ENCODE measurements around the gene ADAMTS7.
"Not testable (repeated sequence)": the region's sequence is repeated elsewhere in the genome, so short reads cannot be mapped to it uniquely, and the experiment has no call there.

DNA sequence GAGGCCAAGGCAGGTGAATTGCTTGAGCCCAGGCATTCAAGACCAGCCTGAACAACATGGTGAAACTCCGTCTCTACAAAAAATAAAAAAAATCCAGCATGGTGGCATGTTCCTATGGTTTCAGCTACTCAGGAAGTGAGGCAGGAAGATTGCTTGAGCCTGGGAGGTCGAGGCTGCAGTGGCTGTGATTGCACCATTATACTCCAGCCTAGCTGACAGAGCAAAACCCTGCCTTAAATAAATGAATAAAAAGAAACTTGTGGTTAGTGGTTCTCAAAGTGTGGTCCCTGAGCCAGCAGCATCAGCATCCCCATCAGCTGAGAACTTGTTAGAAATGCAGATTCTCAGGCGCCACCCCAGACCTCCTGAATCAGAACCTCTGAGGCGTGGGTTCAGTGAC lies 69.6 kb downstream of the ADAMTS7 start:
- TF ChIP-seq, protein P1, sequence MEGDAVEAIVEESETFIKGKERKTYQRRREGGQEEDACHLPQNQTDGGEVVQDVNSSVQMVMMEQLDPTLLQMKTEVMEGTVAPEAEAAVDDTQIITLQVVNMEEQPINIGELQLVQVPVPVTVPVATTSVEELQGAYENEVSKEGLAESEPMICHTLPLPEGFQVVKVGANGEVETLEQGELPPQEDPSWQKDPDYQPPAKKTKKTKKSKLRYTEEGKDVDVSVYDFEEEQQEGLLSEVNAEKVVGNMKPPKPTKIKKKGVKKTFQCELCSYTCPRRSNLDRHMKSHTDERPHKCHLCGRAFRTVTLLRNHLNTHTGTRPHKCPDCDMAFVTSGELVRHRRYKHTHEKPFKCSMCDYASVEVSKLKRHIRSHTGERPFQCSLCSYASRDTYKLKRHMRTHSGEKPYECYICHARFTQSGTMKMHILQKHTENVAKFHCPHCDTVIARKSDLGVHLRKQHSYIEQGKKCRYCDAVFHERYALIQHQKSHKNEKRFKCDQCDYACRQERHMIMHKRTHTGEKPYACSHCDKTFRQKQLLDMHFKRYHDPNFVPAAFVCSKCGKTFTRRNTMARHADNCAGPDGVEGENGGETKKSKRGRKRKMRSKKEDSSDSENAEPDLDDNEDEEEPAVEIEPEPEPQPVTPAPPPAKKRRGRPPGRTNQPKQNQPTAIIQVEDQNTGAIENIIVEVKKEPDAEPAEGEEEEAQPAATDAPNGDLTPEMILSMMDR (IDR thresholded peaks at IDR 0.05), result not testable (repeated sequence)
- TF ChIP-seq EZH2 (IDR thresholded peaks at IDR 0.05; ENCODE audit: borderline replicate concordance, insufficient read depth, low read depth, low read length, poor library complexity, severe bottlenecking), result not testable (repeated sequence)

Measured in B cell (primary cell).